SK-N-MC (cell line): ENCODE results near the gene KLK7.

Experiments
- DNase-seq: peaks from one replicate; pipeline ENCODE4 v3.0.0-alpha.2; 2011; ENCODE audit warnings: low read depth, low spot score
- H3K27ac ChIP-seq: fragments of 200-600 bp; sonication (generic); 2 replicates; pipeline ENCODE4 v1.5.1; 2016; ENCODE audit warnings: mixed run types
- H3K36me3 ChIP-seq: fragments of 200-600 bp; sonication (generic); 2 replicates; pipeline ENCODE4 v1.6.1; 2017; ENCODE audit warnings: antibody characterized with exemption, low read length, mixed read lengths; ENCODE audit not compliant: insufficient read depth
- H3K4me3 ChIP-seq: fragments of 200-600 bp; sonication (generic); 2 replicates; pipeline ENCODE4 v1.5.1; 2016
- H3K9ac ChIP-seq: fragments of 200-600 bp; sonication (generic); 2 replicates; pipeline ENCODE4 v1.8.0; 2017; ENCODE audit warnings: mixed run types, mixed read lengths; ENCODE audit not compliant: insufficient read length
- H3K9me3 ChIP-seq: fragments of 200-600 bp; sonication (generic); 2 replicates; pipeline ENCODE4 v1.6.1; 2017; ENCODE audit warnings: low read depth, mild to moderate bottlenecking, antibody characterized with exemption, low read length, moderate library complexity, mixed read lengths
- EZH2 ChIP-seq: fragments of 200-600 bp; sonication (generic); IDR thresholded peaks from one replicate; pipeline ENCODE4 v1.6.1; 2017; ENCODE audit warnings: antibody characterized with exemption
- FOXP2 ChIP-seq: optimal IDR thresholded peaks from 2 replicates; pipeline ENCODE3; 2011; ENCODE audit warnings: mild to moderate bottlenecking, moderate library complexity; ENCODE audit not compliant: insufficient read depth; ENCODE audit errors: extremely low read length, control extremely low read depth
- POLR2AphosphoS5 ChIP-seq: IDR thresholded peaks from 2 replicates; pipeline ENCODE4 v1.6.1; 2012; ENCODE audit warnings: mild to moderate bottlenecking, low read depth, low read length, borderline replicate concordance

Gene KLK7

GRCh38 chr19:50983625-50984292, at the start of gene KLK7:
Gene KLK7 (minus strand): TSS chr19:50983917. CDS start chr19:50982399, 1,518 bp downstream.
- H3K36me3 ChIP-seq: no peaks in the 10 kb centered on the region
- no peaks in the 10 kb centered on the region for H3K9me3 ChIP-seq
- no peak within 1 kb of the TSS for H3K9ac ChIP-seq
- TF ChIP-seq FOXP2 (no peak), POLR2AphosphoS5 (no peak), EZH2 (no peak)
- H3K4me3 ChIP-seq: no peak within 1 kb of the TSS
- no peak within 1 kb of the TSS for H3K27ac ChIP-seq
- DNase-seq: no peak

DNA sequence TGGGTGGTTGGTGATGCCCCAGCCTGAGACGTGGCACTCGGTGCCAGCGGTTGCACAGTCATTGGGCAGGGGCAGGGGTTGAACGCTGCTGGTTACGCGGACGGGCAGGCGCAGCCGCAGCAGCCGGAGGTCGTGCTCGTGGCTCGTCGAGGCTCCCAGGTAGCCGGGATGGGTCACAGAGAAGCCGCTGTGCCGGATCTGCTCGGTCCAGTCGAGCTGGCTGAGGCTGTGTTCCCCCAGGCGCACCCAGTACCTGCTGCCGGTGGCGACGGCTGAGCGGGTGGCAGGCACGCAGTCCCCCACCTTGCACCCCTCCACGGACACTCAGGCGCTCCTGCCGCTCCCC, 48.1 kb upstream of the KLK7 start:
- TF ChIP-seq FOXP2 (no peak), POLR2AphosphoS5 (no peak), EZH2 (no peak)
- no peak for DNase-seq
- Histone ChIP-seq H3K36me3 (no peaks in the 10 kb centered on the region), H3K9me3 (no peaks in the 10 kb centered on the region), H3K4me3 (no peak overlapping the region), H3K27ac (no peak overlapping the region), H3K9ac (no peak overlapping the region)

DNA sequence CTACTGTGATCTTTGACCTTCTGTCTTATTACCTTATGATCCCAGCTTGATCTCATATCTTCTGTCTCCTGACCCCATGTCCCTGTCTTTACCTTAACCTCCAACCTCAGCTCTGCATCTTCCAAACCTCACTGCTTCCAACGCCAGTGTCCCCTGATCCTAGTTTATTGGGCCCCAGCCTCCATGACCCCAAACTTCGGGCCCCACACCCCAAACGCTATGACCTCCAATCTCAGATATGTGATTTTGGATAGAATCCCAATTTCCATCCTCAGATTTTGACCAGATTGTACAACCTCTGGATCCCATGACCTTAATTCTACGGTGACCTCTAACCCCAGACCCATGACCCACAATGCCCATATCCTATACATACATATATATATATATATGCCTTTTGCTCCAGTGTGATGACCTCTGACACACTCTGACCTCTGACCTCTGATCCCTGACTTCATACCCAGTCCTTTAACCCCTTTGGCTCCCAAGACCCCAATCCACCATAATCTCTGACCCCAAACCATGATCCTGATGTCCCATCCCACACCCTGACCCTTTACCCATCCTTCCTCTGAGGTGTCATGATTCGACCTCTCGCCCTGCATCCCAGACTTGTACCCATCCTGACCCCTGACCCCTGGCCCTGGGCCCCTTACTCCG, 47.6 kb upstream of the KLK7 start:
- no peaks in the 10 kb centered on the region for H3K9me3 ChIP-seq
- H3K36me3 ChIP-seq: no peaks in the 10 kb centered on the region
- no peak overlapping the region for H3K27ac ChIP-seq
- no peak for DNase-seq
- no peak overlapping the region for H3K4me3 ChIP-seq
- TF ChIP-seq EZH2: no peak
- no peak for TF ChIP-seq POLR2AphosphoS5
- TF ChIP-seq FOXP2: no peak
- no peak overlapping the region for H3K9ac ChIP-seq

GRCh38 chr19:51030631-51031030, 46.9 kb upstream of the KLK7 start:
- no peaks in the 10 kb centered on the region for H3K9me3 ChIP-seq
- no peak for DNase-seq
- H3K4me3 ChIP-seq: no peak overlapping the region
- no peak for TF ChIP-seq POLR2AphosphoS5
- TF ChIP-seq EZH2: no peak
- TF ChIP-seq FOXP2: no peak
- no peaks in the 10 kb centered on the region for H3K36me3 ChIP-seq
- H3K9ac ChIP-seq: no peak overlapping the region
- H3K27ac ChIP-seq: no peak overlapping the region

- Histone ChIP-seq H3K9me3 (no peaks in the 10 kb centered on the region), H3K4me3 (no peak overlapping the region), H3K36me3 (no peaks in the 10 kb centered on the region), H3K27ac (no peak overlapping the region), H3K9ac (no peak overlapping the region)
- DNase-seq: no peak
- TF ChIP-seq EZH2 (no peak), FOXP2 (no peak), POLR2AphosphoS5 (no peak)
These were observed 46.0 kb upstream of the KLK7 start for GRCh38 chr19:51029718-51030117.

DNA sequence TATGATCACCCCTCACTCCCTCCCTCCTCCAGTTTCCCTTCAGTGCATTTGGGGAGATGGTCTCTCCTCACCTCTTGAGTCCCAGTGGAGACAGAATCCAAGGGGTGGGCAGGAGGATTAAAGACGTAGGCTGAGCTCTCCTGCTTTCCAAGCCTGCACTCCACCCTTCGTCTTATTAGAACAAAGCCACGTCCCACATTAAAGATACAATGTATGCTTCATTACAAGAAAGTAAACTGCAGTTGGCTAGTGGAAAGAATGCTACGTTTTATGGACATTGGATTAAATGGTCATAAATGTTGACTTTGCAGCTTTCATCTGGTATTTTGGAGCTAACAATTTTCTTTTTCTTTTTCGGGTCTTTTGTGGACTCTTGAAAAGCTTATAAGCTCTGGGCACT, 44.2 kb upstream of the KLK7 start:
- Histone ChIP-seq H3K4me3 (no peak overlapping the region), H3K9ac (no peak overlapping the region), H3K27ac (no peak overlapping the region), H3K36me3 (no peaks in the 10 kb centered on the region), H3K9me3 (no peaks in the 10 kb centered on the region)
- no peak for DNase-seq
- no peak for TF ChIP-seq EZH2
- no peak for TF ChIP-seq FOXP2
- TF ChIP-seq POLR2AphosphoS5: no peak

DNA sequence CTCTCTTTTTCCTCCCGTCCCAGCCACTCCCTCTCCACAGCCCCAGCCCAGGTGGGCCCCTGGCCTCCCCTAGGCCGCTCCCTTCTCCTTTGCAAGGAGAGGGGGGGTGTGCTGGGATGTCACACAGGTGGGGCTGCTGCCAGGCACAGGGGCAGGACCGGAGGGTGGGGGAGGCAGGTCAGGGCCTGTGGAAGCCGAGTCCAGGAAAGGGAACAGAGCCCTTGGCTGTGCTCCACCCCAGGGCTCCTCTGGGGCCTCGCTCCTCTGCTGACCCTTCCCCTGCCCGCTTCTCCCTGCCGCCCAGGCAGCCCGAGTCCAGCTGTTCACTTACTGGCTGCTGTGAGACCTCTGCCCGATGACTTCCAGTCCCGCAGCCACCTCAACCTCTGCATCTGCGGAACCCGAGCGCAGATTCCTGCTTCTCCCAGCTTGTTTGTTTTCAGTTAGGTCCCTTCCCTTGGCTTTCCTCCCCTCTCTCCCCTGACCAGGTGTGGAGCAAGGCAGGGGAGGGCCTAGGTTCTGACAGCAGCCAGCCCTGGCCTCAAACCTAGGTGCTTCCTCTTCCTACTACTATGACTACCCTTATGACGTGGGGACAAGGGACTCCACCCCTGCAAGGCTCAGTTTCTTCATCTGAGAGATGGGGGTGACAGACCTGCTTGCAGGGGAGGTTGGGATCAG, 43.5 kb upstream of the KLK7 start:
- no peak for TF ChIP-seq FOXP2
- no peak for TF ChIP-seq POLR2AphosphoS5
- no peak for TF ChIP-seq EZH2
- DNase-seq: no peak

DNA sequence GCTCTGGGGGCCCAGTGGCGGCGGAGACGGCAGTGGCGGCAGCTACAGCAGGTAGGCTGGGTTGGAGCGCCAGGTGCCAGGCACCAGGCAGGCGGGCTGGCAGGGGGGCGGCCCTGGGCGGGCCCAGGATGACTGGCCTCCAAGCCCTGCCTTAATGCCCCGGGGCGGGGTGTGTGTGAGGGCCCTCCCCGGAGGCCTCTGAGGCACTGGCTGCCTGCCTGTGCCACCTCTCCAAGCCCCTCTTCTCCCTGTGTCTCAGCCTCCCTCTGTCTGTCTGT, 42.8 kb upstream of the KLK7 start, which contains the start of gene KLK11:
Gene KLK11, minus strand, starts transcription at position 63 of the 278 bp plus-strand sequence. CDS start 985 bp downstream, outside the sequence.
- H3K4me3 ChIP-seq: no peak within 1 kb of the TSS
- no peak within 1 kb of the TSS for H3K27ac ChIP-seq
- H3K9me3 ChIP-seq: no peaks in the 10 kb centered on the region
- no peaks in the 10 kb centered on the region for H3K36me3 ChIP-seq
- DNase-seq: no peak
- TF ChIP-seq POLR2AphosphoS5 (no peak), EZH2 (no peak), FOXP2 (no peak)
- no peak within 1 kb of the TSS for H3K9ac ChIP-seq

More for the DNA sequence above, 43.5 kb upstream of the KLK7 start:
- no peaks in the 10 kb centered on the region for H3K36me3 ChIP-seq
- H3K9ac ChIP-seq: no peak overlapping the region
- H3K9me3 ChIP-seq: no peaks in the 10 kb centered on the region
- no peak overlapping the region for H3K27ac ChIP-seq
- H3K4me3 ChIP-seq: no peak overlapping the region
